ENCODE measurements around the gene LAMP2.

GRCh38 chrX:120477453-120477852 lies 8.4 kb upstream of the LAMP2 start:
- TF ChIP-seq, protein P1, sequence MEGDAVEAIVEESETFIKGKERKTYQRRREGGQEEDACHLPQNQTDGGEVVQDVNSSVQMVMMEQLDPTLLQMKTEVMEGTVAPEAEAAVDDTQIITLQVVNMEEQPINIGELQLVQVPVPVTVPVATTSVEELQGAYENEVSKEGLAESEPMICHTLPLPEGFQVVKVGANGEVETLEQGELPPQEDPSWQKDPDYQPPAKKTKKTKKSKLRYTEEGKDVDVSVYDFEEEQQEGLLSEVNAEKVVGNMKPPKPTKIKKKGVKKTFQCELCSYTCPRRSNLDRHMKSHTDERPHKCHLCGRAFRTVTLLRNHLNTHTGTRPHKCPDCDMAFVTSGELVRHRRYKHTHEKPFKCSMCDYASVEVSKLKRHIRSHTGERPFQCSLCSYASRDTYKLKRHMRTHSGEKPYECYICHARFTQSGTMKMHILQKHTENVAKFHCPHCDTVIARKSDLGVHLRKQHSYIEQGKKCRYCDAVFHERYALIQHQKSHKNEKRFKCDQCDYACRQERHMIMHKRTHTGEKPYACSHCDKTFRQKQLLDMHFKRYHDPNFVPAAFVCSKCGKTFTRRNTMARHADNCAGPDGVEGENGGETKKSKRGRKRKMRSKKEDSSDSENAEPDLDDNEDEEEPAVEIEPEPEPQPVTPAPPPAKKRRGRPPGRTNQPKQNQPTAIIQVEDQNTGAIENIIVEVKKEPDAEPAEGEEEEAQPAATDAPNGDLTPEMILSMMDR (IDR thresholded peaks at IDR 0.05 in 4 of 5, conservative IDR thresholded peaks at IDR 0.05 in 1 of 5): no peak
- TF ChIP-seq POLR2A (IDR thresholded peaks at IDR 0.05): no peak
